ENCODE measurements around the gene ENOSF1.

GRCh38 chr18:670522-670921 lies 41.9 kb downstream of the ENOSF1 start:
- TF ChIP-seq CTCF (IDR thresholded peaks at IDR 0.05; ENCODE audit: insufficient read depth, low read length, poor library complexity, severe bottlenecking) (no peak), EZH2phosphoT487 (conservative IDR thresholded peaks at IDR 0.05; ENCODE audit: low read length) (no peak)

Data from SU-DHL-6 (cell line).